ENCODE results near the gene TMEM145.

GRCh38 chr19:42288387-42288786 is 24.7 kb upstream of the TMEM145 start:
- TF ChIP-seq EZH2phosphoT487 (conservative IDR thresholded peaks at IDR 0.05; ENCODE audit: low read length): no peak
- TF ChIP-seq, protein P1, sequence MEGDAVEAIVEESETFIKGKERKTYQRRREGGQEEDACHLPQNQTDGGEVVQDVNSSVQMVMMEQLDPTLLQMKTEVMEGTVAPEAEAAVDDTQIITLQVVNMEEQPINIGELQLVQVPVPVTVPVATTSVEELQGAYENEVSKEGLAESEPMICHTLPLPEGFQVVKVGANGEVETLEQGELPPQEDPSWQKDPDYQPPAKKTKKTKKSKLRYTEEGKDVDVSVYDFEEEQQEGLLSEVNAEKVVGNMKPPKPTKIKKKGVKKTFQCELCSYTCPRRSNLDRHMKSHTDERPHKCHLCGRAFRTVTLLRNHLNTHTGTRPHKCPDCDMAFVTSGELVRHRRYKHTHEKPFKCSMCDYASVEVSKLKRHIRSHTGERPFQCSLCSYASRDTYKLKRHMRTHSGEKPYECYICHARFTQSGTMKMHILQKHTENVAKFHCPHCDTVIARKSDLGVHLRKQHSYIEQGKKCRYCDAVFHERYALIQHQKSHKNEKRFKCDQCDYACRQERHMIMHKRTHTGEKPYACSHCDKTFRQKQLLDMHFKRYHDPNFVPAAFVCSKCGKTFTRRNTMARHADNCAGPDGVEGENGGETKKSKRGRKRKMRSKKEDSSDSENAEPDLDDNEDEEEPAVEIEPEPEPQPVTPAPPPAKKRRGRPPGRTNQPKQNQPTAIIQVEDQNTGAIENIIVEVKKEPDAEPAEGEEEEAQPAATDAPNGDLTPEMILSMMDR (IDR thresholded peaks at IDR 0.05; ENCODE audit: insufficient read depth, low read length, poor library complexity, severe bottlenecking): no peak

Data from SU-DHL-6 (cell line).